ENCODE data around the gene SIRPD. TPM values are rescaled to one million over a fixed set of nuclear protein-coding genes. Genes with fewer than 3 reads are reported as not detected.
"Not testable (repeated sequence)": the region's sequence is repeated elsewhere in the genome, so short reads cannot be mapped to it uniquely, and the experiment has no call there.

SIRPD gene
- total RNA-seq, 6 experiments from 2014 or later = not detected

DNA sequence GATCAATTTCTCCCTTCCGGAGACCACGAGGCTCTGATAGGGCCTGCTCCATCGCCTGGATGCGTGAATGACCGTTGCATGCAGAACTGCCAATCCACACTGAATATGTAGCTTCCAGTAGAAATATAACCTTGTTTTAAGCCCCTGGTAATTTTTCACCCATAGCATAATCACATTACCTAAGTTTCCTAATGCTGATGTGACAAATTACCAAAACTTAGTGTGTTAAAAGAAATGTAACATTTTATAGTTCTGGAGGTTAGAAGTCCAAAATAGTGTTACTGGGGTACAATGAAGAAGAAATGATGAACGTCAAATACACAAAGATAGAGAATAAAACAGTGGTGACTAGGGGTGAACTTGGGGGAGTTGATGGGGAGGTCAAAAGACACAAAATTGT is 22.0 kb upstream of the SIRPD start:
- no peaks in the 10 kb centered on the region for H3K9me3 Mint-ChIP-seq
- H3K27me3 Mint-ChIP-seq (ENCODE audit: insufficient read depth) = peaks cover 24% of the 10 kb centered on the region
- H3K27ac Mint-ChIP-seq = no peak overlapping the region
- no peaks in the 10 kb centered on the region for H3K36me3 Mint-ChIP-seq (ENCODE audit: low read depth)
- no peak overlapping the region for H3K4me3 Mint-ChIP-seq
- no peaks in the 10 kb centered on the region for H3K4me1 Mint-ChIP-seq (ENCODE audit: low read depth)
- DNase-seq = no peak
- TF ChIP-seq, protein P1, sequence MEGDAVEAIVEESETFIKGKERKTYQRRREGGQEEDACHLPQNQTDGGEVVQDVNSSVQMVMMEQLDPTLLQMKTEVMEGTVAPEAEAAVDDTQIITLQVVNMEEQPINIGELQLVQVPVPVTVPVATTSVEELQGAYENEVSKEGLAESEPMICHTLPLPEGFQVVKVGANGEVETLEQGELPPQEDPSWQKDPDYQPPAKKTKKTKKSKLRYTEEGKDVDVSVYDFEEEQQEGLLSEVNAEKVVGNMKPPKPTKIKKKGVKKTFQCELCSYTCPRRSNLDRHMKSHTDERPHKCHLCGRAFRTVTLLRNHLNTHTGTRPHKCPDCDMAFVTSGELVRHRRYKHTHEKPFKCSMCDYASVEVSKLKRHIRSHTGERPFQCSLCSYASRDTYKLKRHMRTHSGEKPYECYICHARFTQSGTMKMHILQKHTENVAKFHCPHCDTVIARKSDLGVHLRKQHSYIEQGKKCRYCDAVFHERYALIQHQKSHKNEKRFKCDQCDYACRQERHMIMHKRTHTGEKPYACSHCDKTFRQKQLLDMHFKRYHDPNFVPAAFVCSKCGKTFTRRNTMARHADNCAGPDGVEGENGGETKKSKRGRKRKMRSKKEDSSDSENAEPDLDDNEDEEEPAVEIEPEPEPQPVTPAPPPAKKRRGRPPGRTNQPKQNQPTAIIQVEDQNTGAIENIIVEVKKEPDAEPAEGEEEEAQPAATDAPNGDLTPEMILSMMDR (IDR thresholded peaks at IDR 0.05) = no peak

DNA sequence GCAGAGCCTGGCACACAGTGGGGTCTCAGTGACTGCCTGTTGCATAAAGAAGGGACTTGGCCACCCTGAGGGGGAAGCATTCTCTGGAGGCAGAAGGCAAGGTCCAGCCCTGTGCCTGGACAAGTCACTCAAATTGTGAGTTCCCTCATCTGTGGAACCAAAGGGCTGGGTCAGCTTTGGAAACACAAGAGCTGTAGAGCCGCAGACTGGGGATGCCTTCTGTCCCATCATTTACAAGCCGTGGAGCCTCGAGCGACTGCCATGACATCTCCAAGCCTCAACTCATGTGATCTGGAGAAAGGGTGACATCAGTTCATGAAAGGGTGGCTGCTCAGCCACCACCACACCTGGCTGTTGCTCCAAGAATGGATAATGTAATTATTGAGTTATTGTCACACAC is 20.4 kb upstream of the SIRPD start:
- Mint-ChIP-seq H3K4me1 (ENCODE audit: low read depth) (no peaks in the 10 kb centered on the region), H3K36me3 (ENCODE audit: low read depth) (no peaks in the 10 kb centered on the region), H3K27me3 (ENCODE audit: insufficient read depth) (peaks cover 24% of the 10 kb centered on the region), H3K27ac (no peak overlapping the region), H3K9me3 (no peaks in the 10 kb centered on the region), H3K4me3 (no peak overlapping the region)
- no peak for DNase-seq
- TF ChIP-seq, protein P1 (IDR thresholded peaks at IDR 0.05) = no peak

DNA sequence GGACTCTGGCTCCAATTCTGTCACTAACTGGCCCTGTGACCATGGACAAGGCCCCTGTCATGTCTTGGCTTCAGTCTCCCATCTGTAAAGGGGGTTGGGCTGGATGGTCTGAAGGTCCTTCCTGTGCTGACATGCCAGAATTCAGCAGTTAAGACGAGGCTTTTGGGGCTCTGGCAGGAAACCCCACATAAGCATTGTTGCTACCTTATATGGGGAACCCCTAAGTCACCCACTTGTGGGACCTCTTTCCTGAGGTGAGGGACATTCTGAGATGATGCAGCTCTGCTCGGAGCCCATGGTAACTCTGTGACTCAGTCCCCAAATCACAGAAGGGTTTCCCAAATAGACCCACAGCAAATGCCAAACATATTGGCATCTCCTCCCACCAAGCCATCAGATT is 19.8 kb upstream of the SIRPD start:
- H3K4me3 Mint-ChIP-seq; H3K4me1 Mint-ChIP-seq (ENCODE audit: low read depth); H3K9me3 Mint-ChIP-seq; DNase-seq; H3K36me3 Mint-ChIP-seq (ENCODE audit: low read depth); H3K27ac Mint-ChIP-seq: not testable (repeated sequence)
- peaks cover 24% of the 10 kb centered on the region for H3K27me3 Mint-ChIP-seq (ENCODE audit: insufficient read depth)

DNA sequence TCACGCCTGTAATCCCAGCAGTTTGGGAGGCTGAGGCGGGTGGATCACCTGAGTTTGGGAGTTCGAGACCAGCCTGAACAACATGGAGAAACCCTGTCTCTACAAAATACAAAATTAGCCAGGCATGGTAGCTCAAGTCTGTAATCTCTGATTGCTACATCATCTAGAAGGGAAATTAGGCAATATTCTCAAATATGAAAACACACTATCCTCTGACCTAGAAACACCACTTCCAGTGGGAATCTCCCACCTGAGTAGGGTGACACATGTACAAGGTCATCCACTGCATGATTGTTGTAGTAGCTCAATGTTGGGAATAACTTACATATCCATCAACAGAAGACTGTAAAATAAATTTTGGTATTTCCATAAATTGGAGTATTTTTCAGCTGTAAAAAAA is 19.1 kb upstream of the SIRPD start:
- no peak overlapping the region for H3K4me3 Mint-ChIP-seq
- TF ChIP-seq, protein P1 (IDR thresholded peaks at IDR 0.05) = no peak
- no peak overlapping the region for H3K27ac Mint-ChIP-seq
- H3K4me1 Mint-ChIP-seq (ENCODE audit: low read depth) = no peaks in the 10 kb centered on the region
- H3K36me3 Mint-ChIP-seq (ENCODE audit: low read depth) = no peaks in the 10 kb centered on the region
- no peaks in the 10 kb centered on the region for H3K9me3 Mint-ChIP-seq
- peaks cover 27% of the 10 kb centered on the region for H3K27me3 Mint-ChIP-seq (ENCODE audit: insufficient read depth)
- no peak for DNase-seq

DNA sequence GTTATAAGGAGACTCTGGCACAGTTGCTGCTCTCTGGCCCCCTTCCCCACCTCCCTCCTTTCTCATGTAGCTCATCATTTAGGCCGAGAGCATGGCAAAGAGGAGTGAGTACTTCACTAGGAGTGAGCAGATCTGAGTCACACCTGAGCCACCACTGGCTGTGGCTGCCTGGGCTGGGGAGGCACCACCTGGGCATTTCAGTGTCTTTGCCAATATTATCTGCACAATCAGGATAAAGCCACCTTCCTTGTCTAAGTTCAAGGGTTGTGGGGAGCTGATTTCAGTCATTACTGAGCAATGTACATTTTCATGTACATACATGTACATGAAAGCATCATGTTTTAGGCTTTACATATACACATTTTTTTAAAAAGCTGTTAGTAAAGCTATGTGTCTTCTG is 18.5 kb upstream of the SIRPD start:
- DNase-seq; H3K4me1 Mint-ChIP-seq (ENCODE audit: low read depth); H3K36me3 Mint-ChIP-seq (ENCODE audit: low read depth); H3K4me3 Mint-ChIP-seq; H3K9me3 Mint-ChIP-seq; H3K27ac Mint-ChIP-seq: not testable (repeated sequence)
- H3K27me3 Mint-ChIP-seq (ENCODE audit: insufficient read depth) = peaks cover 28% of the 10 kb centered on the region

DNA sequence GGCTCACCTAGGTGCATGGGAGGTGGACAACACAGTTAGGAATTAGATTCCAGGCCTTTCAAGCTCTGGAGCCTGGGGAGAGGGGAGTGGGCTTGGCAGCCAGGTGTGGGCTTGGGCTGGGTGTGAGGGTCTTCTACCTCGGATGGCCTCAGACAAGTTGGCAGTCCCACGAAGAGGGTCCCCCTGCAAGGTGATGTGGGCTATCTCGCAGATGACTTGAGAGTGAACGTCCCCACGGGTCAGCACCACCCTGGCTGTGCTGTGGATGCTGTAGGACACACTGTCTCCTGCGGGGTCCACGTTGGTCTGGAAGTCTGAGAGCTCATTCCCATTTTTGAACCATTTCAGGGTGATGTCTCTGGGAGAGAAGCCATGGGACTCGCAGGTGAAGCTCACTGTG is 14.1 kb upstream of the SIRPD start:
- not testable (repeated sequence) for DNase-seq; H3K27me3 Mint-ChIP-seq (ENCODE audit: insufficient read depth); H3K9me3 Mint-ChIP-seq; H3K27ac Mint-ChIP-seq; H3K36me3 Mint-ChIP-seq (ENCODE audit: low read depth); H3K4me3 Mint-ChIP-seq
- H3K4me1 Mint-ChIP-seq (ENCODE audit: low read depth) = peaks cover 35% of the 10 kb centered on the region

DNA sequence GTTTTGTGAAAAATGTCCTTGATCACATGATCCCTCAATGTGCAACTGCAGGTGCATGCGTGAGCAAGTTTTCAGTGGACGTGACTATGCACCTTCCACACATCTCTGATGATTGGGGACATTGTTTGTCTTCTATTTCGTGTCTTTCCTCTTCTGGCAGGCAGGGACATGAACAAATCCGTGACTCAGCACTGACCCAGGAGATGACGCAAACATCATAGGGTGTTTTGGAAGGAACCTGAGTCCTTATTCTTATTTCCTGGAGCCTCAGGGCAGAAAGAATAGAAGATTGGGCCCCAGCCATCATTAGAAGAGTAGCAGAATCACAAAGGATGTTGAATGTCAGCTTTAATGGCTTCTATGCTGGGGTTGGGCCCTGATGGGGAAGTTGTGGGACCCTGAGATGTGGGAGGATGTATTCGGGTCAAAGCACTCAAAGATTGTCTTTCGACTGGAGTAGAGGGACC is 11.9 kb upstream of the SIRPD start:
- Mint-ChIP-seq H3K9me3 (peaks cover 8% of the 10 kb centered on the region), H3K27ac (peak overlapping the region; percentile 53), H3K27me3 (ENCODE audit: insufficient read depth) (peaks cover 11% of the 10 kb centered on the region), H3K4me3 (no peak overlapping the region), H3K4me1 (ENCODE audit: low read depth) (peaks cover 39% of the 10 kb centered on the region), H3K36me3 (ENCODE audit: low read depth) (no peaks in the 10 kb centered on the region; the same call in 1 of the 2 replicates)
- TF ChIP-seq, protein P1 (IDR thresholded peaks at IDR 0.05) = no peak
- peak; percentile 41 for DNase-seq

Measured in HFFc6 (cell line).